Body of pancreas (tissue), 4 donors: Measurements from ENCODE around the gene FAM193A. TPM values are rescaled to one million over a fixed set of nuclear protein-coding genes. Genes with fewer than 3 reads are reported as not detected.

Experiments
- ATAC-seq: fragments of 150-250 bp; one replicate; pipeline ENCODE4 v1.9.1; 2016
- DNase-seq, 4 donors: peaks; one replicate each; pipeline ENCODE4 v3.0.0-alpha.2; 2019
- H3K27ac ChIP-seq, 4 donors: fragments of 200-600 bp; sonication (generic); 1 replicate in 3 of 4; 2 replicates in 1 of 4; pipeline versions ENCODE4 v1.5.1 to v1.6.1; 2016 to 2019; ENCODE audit warnings: mild to moderate bottlenecking in 1 of 4, mixed read lengths in 1 of 4, moderate library complexity in 1 of 4
- H3K27me3 ChIP-seq, 2 donors: fragments of 200-600 bp; sonication (generic); one replicate each; pipeline ENCODE4 v1.6.0; 2016; ENCODE audit warnings: mild to moderate bottlenecking in 1 of 2
- H3K36me3 ChIP-seq, 2 donors: fragments of 200-600 bp; sonication (generic); replicated peaks in 1 of 2; 2 replicates each; pipeline ENCODE4 v1.5.1; 2016; ENCODE audit warnings: low read depth in 2 of 2; ENCODE audit not compliant: insufficient read depth in 1 of 2
- H3K4me1 ChIP-seq: fragments of 200-600 bp; sonication (generic); one replicate; pipeline ENCODE4 v1.6.0; 2016
- H3K4me3 ChIP-seq, 2 donors: fragments of 200-600 bp; sonication (generic); 1 replicate in 1 of 2; 2 replicates in 1 of 2; pipeline ENCODE4 v1.5.1; 2016 to 2019
- H3K9me3 ChIP-seq, 3 donors: fragments of 200-600 bp; sonication (generic); 1 replicate in 2 of 3; 2 replicates in 1 of 3; pipeline ENCODE4 v1.5.1; 2016
- POLR2A ChIP-seq, 3 donors: fragments of 450-650 bp; IDR thresholded peaks; one replicate each; pipeline ENCODE4 v1.6.1; 2016; ENCODE audit warnings: antibody characterized with exemption in 3 of 3, mild to moderate bottlenecking in 2 of 3
- WGBS, 2 donors: methylation state at CpG; one replicate each; pipeline ENCODE4 v1.1.5; 2017; 5-methylcytosine and 5-hydroxymethylcytosine counted together
- intact Hi-C: fragments of 100-400 bp; cut with DNase I; formaldehyde crosslinking; loops from one replicate; pipeline ENCODE4 v1.15.1; 2023
- total RNA-seq, 2 donors: library from RNA; depleted of rRNA; stranded (reverse); fragments of >200 nt; gene quantifications; one replicate each; pipeline ENCODE4 v1.1.0, GENCODE V29; 2016
- TF ChIP-seq, protein P1 (sequence below), 7 experiments: fragments of 450-650 bp in 4 of 7; fragments of 200-600 bp in 3 of 7; sonication (generic) in 3 of 7; IDR thresholded peaks; one replicate each; pipeline ENCODE4 v1.5.1; 2016 to 2019; ENCODE audit warnings: antibody characterized with exemption in 7 of 7

Gene FAM193A
- total RNA-seq, 2 donors from 2014 or later = 14.8 to 22.7 TPM

DNA sequence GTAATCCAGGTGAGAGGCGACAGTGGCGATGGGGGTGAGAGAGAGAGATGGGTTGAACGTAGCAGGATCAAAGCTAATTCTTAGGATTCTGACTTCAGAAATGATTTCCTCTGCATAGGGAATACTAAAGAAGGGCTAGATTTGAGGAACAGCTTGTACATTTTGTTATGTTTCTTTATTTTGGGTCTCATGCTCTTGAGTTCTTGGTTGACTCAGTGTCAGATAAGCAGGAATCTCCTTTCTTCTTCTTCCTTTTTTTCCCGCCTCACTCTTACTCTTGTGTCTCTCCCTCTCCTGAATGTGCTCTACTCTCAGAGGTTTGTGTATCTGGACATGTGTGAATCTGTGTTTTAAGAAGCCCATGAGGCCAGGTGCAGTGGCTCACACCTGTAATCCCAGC is 36.4 kb downstream of the FAM193A start:
- Histone ChIP-seq H3K4me1 (peaks cover 28% of the 10 kb centered on the region), H3K36me3 (no peaks in the 10 kb centered on the region), H3K27ac (no peak overlapping the region), H3K4me3 (no peak overlapping the region), H3K9me3 (peaks cover 0 to 3% (median 0%) of the 10 kb centered on the region in 3 donors), H3K27me3 (no peaks in the 10 kb centered on the region)
- WGBS, 2 donors = 92 to 93% methylated on average over 4 of the region's 4 CpGs
- ATAC-seq (no peak), DNase-seq (no peak)
- TF ChIP-seq, protein P1, sequence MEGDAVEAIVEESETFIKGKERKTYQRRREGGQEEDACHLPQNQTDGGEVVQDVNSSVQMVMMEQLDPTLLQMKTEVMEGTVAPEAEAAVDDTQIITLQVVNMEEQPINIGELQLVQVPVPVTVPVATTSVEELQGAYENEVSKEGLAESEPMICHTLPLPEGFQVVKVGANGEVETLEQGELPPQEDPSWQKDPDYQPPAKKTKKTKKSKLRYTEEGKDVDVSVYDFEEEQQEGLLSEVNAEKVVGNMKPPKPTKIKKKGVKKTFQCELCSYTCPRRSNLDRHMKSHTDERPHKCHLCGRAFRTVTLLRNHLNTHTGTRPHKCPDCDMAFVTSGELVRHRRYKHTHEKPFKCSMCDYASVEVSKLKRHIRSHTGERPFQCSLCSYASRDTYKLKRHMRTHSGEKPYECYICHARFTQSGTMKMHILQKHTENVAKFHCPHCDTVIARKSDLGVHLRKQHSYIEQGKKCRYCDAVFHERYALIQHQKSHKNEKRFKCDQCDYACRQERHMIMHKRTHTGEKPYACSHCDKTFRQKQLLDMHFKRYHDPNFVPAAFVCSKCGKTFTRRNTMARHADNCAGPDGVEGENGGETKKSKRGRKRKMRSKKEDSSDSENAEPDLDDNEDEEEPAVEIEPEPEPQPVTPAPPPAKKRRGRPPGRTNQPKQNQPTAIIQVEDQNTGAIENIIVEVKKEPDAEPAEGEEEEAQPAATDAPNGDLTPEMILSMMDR (IDR thresholded peaks at IDR 0.05) = no peak
- no peak for TF ChIP-seq POLR2A (IDR thresholded peaks at IDR 0.05)
- intact Hi-C loops = no loop called here

DNA sequence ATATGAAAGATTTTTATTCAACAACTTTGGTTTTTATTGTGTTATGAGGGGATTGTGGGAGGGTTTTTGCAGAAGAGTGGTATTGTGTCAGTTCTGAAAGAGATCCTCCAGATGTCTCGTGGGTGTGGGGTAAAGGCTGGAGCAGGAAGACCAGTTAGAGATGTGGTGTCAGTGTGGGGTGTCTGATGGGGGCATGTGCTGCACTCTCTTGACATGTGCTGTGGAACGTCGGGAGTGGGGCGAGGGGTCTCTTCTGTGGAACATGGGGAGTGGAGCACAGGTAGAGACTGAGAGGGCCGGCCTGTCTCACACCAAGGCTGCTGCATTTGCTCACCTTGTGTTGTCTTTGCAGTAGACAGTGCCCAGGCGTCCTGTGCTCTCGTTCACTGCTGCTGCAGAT is 37.6 kb downstream of the FAM193A start:
- no peaks in the 10 kb centered on the region for H3K27me3 ChIP-seq
- ATAC-seq = no peak
- DNase-seq = no peak
- no peak overlapping the region for H3K4me3 ChIP-seq
- intact Hi-C loops = no loop called here
- WGBS, 2 donors = 90 to 94% methylated on average over 7 of the region's 7 CpGs
- H3K27ac ChIP-seq = no peak overlapping the region
- H3K4me1 ChIP-seq = peaks cover 28% of the 10 kb centered on the region
- no peaks in the 10 kb centered on the region for H3K36me3 ChIP-seq
- no peak for TF ChIP-seq POLR2A (IDR thresholded peaks at IDR 0.05)
- TF ChIP-seq, protein P1 (IDR thresholded peaks at IDR 0.05) = no peak
- no peaks in the 10 kb centered on the region for H3K9me3 ChIP-seq

DNA sequence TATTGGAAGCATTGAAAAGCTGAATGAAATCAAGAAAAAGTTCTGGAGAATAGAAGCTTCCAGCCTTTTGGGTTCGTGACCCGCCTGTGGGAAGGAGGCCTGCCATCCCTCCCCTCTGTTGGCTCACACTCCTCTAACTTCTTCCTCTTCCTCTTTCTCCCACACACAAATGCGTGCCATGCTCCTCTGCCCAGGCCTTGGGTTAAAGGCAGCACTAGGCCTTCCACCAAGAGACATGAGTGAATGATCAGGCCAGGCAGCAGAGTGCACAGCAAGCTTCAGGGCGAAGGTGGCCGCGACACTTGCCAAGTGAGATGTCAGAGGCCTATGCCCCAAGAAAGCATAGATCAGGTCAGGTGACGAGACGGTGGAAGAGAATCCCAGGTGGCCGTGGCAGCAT is 38.4 kb downstream of the FAM193A start:
- Histone ChIP-seq H3K27ac (no peak overlapping the region), H3K4me3 (no peak overlapping the region), H3K9me3 (no peaks in the 10 kb centered on the region), H3K27me3 (no peaks in the 10 kb centered on the region), H3K4me1 (peaks cover 28% of the 10 kb centered on the region), H3K36me3 (no peaks in the 10 kb centered on the region)
- TF ChIP-seq POLR2A (IDR thresholded peaks at IDR 0.05) = no peak
- TF ChIP-seq, protein P1 (IDR thresholded peaks at IDR 0.05) = no peak
- no peak for ATAC-seq
- 79 to 87% methylated on average over 9 of the region's 9 CpGs for WGBS, 2 donors
- no peak for DNase-seq
- intact Hi-C loops = no loop called here

DNA sequence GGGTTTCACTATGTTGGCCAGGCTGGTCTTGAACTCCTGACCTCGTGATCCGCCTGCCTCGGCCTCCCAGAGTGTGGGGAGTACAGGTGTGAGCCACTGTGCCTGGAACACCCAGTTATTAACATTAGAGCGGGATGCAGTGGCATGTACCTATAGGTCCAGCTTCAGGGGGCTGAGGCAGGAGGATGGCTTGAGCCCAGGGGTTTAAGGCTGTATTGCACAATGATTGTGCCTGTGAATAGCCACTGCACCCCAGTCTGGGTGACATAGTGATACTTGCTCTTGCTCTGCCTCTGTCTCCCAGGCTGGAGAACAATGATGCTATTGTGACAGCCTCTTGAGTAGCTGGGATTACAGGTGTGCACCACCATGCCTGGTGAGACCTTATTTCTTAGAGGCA is 39.8 kb downstream of the FAM193A start:
- Histone ChIP-seq H3K27ac (no peak overlapping the region), H3K36me3 (no peaks in the 10 kb centered on the region), H3K9me3 (no peaks in the 10 kb centered on the region), H3K4me3 (no peak overlapping the region), H3K27me3 (no peaks in the 10 kb centered on the region), H3K4me1 (peaks cover 21% of the 10 kb centered on the region)
- TF ChIP-seq POLR2A (IDR thresholded peaks at IDR 0.05) = no peak
- TF ChIP-seq, protein P1 (IDR thresholded peaks at IDR 0.05) = no peak
- WGBS, 2 donors = 94 to 95% methylated on average over 4 of the region's 4 CpGs
- ATAC-seq (no peak), DNase-seq (no peak)
- intact Hi-C loops = no loop called here

DNA sequence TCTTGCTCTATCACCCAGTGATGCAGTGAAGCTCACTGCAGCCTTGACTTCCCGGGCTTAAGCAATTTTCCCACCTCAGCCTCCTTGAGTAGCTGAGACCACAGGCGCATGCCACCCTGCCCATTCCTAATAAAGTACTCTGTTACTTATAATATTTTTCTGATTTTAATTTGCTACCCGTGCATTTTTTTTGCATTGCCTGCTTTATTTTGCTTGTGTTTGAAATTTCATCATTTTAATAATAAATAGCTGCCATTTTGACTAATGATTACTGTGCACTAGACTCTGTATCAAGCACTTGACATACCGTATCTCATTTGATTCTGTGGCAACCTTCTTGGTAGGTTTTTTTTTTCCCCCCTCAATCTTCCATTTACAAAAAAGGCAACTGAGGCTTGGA is 41.7 kb downstream of the FAM193A start:
- Histone ChIP-seq H3K36me3 (no peaks in the 10 kb centered on the region), H3K27ac (no peak overlapping the region), H3K4me3 (no peak overlapping the region), H3K9me3 (no peaks in the 10 kb centered on the region), H3K27me3 (no peaks in the 10 kb centered on the region), H3K4me1 (peaks cover 32% of the 10 kb centered on the region)
- no peak for ATAC-seq
- whole genome bisulfite sequencing, 2 donors = 80 to 89% methylated on average over 4 of the region's 4 CpGs
- TF ChIP-seq, protein P1 (IDR thresholded peaks at IDR 0.05) = no peak
- TF ChIP-seq POLR2A (IDR thresholded peaks at IDR 0.05) = no peak
- no peak for DNase-seq
- intact Hi-C loops = no loop called here
